Keratinocyte (primary cell): Measurements from ENCODE around the gene TUBB2A. TPM values are rescaled to one million over a fixed set of nuclear protein-coding genes. Genes with fewer than 3 reads are reported as not detected.
A peak's percentile ranks its signal among the peaks of the same experiment; 100 is the strongest.

Experiments used
- DNase-seq: peaks from one replicate; pipeline ENCODE4 v3.0.0-alpha.2; 2011; ENCODE audit warnings: low read depth, missing footprints, low spot score
- FAIRE-seq: peaks from 2 replicates; lab custom pipeline; 2011; peaks lifted over from hg19 to GRCh38; lab: Jason Lieb, UNC
- H2AFZ ChIP-seq: 2 replicates; pipeline ENCODE4 v1.6.0; 2012; ENCODE audit warnings: low read length, control low read depth, inconsistent platforms; ENCODE audit not compliant: control insufficient read depth
- H3K27ac ChIP-seq: 2 replicates; pipeline ENCODE4 v1.5.1; 2011; ENCODE audit warnings: low read length; ENCODE audit not compliant: control insufficient read depth, insufficient read depth
- H3K27me3 ChIP-seq: 3 replicates; pipeline ENCODE4 v1.6.0; 2011; ENCODE audit warnings: low read length; ENCODE audit not compliant: control insufficient read depth, insufficient read depth; ENCODE audit errors: extremely low read depth
- H3K36me3 ChIP-seq, 2 experiments: 2 replicates in 1 of 2; 3 replicates in 1 of 2; pipeline ENCODE4 v1.5.1; 2011; ENCODE audit warnings: low read length in 2 of 2, mild to moderate bottlenecking in 1 of 2; ENCODE audit not compliant: control insufficient read depth in 2 of 2, insufficient read depth in 2 of 2; ENCODE audit errors: extremely low read depth in 1 of 2
- H3K4me1 ChIP-seq: 3 replicates; pipeline ENCODE4 v1.5.1; 2011; ENCODE audit warnings: low read length; ENCODE audit not compliant: control insufficient read depth, insufficient read depth; ENCODE audit errors: extremely low read depth
- H3K4me2 ChIP-seq: 3 replicates; pipeline ENCODE4 v1.6.0; 2011; ENCODE audit warnings: low read depth, low read length; ENCODE audit not compliant: control insufficient read depth, insufficient read depth; ENCODE audit errors: extremely low read depth
- H3K4me3 ChIP-seq, 3 experiments: fragments of 200-600 bp in 1 of 3; sonication (generic) in 1 of 3; 2 replicates in 2 of 3; 3 replicates in 1 of 3; pipeline ENCODE4 v1.5.1; 2011 to 2016; ENCODE audit warnings: low read length in 3 of 3, mild to moderate bottlenecking in 3 of 3, control low read depth in 2 of 3, inconsistent platforms in 1 of 3, low read depth in 1 of 3, mixed read lengths in 1 of 3, mixed run types in 1 of 3, moderate library complexity in 1 of 3; ENCODE audit not compliant: control insufficient read depth in 2 of 3, insufficient read depth in 2 of 3; ENCODE audit errors: extremely low read depth in 1 of 3
- H3K79me2 ChIP-seq: 2 replicates; pipeline ENCODE4 v1.6.0; 2012; ENCODE audit warnings: low read length; ENCODE audit not compliant: control insufficient read depth, insufficient read depth
- H3K9ac ChIP-seq: 3 replicates; pipeline ENCODE4 v1.6.0; 2011; ENCODE audit warnings: low read length; ENCODE audit not compliant: control insufficient read depth, insufficient read depth; ENCODE audit errors: extremely low read depth
- H3K9me1 ChIP-seq: 3 replicates; pipeline ENCODE4 v1.6.0; 2011; ENCODE audit warnings: low read length; ENCODE audit not compliant: control insufficient read depth, insufficient read depth; ENCODE audit errors: extremely low read depth
- H3K9me3 ChIP-seq: 2 replicates; pipeline ENCODE4 v1.5.1; 2012; ENCODE audit warnings: low read depth, low read length; ENCODE audit not compliant: control insufficient read depth
- H4K20me1 ChIP-seq: 3 replicates; pipeline ENCODE4 v1.6.0; 2011; ENCODE audit warnings: low read length; ENCODE audit not compliant: control insufficient read depth, insufficient read depth; ENCODE audit errors: extremely low read depth
- CTCF ChIP-seq, 3 experiments: IDR thresholded peaks in 1 of 3; conservative IDR thresholded peaks in 1 of 3; optimal IDR thresholded peaks in 1 of 3; 2 replicates in 2 of 3; 3 replicates in 1 of 3; pipeline versions ENCODE3 to v1.5.1; 2011; ENCODE audit warnings: low read length in 3 of 3, mild to moderate bottlenecking in 3 of 3, moderate library complexity in 2 of 3, control low read depth in 1 of 3, inconsistent platforms in 1 of 3; ENCODE audit not compliant: insufficient read depth in 2 of 3; ENCODE audit errors: extremely low read depth in 1 of 3
- EZH2 ChIP-seq: IDR thresholded peaks from one replicate; pipeline ENCODE4 v1.6.1; 2012; ENCODE audit warnings: inconsistent platforms, mild to moderate bottlenecking, low read length, moderate library complexity
- dilution Hi-C: fragments of 300-500 bp; cut with MboI; formaldehyde crosslinking; loops from one replicate; pipeline ENCODE4 v1.7.0; 2020; ENCODE audit warnings: low sequenced_read_pairs; ENCODE audit not compliant: extremely low pct_ligation_motif_present
- polyA plus RNA-seq, 5 experiments: library from polyadenylated mRNA; depleted of rRNA in 3 of 5; stranded (reverse) in 3 of 5; stranded (forward) in 1 of 5; unstranded in 1 of 5; fragments of >200 nt; gene quantifications; 1 replicate in 1 of 5; 2 replicates in 3 of 5; 3 replicates in 1 of 5; pipeline versions ENCODE4 v1.2.1 to v1.2.3, GENCODE V29; 2011 to 2012; ENCODE audit warnings: missing spikeins in 2 of 5, low read depth in 1 of 5, low replicate concordance in 1 of 5

The TUBB2A gene
- polyA plus RNA-seq, 1 donor (not counting 4 experiments of a cell fraction or from before 2014, with no cell fraction given) = 58.8 TPM

DNA sequence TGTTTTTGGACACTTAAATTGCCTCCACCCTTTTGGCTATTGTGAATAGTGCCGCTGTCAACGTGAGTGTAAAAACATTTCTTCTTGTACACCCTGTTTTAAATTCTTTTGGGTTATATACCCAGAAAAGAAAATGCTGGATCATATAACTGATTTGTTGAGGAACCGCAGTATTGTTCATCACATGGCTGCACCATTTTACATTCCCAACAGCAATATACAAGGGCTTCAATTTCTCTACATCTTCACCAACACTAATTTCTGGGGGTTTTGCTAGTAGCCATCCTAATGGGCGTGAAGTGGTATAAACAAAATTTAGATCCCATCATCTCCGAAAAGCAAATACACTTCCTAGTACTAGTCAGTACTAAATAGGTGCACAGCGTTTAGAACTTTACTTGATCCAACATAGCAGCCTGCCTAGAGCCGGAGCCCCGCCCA, 39.4 kb downstream of the TUBB2A start:
- TF ChIP-seq CTCF (optimal IDR thresholded peaks at IDR 0.05 in 1 of 3, IDR thresholded peaks at IDR 0.05 in 1 of 3, conservative IDR thresholded peaks at IDR 0.05 in 1 of 3; ENCODE audit: extremely low read depth in 1 of 3, insufficient read depth in 2 of 3, low read length in 3 of 3) (no peak), EZH2 (no peak)
- Histone ChIP-seq H2AFZ (peak overlapping the region; percentile 96), H3K9me1 (no peaks in the 10 kb centered on the region), H3K4me1 (peaks cover 14% of the 10 kb centered on the region), H3K4me2 (peak overlapping the region; percentile 95), H4K20me1 (no peaks in the 10 kb centered on the region), H3K27me3 (no peaks in the 10 kb centered on the region), H3K36me3 (peaks cover 9 to 11% of the 10 kb centered on the region in 2 experiments), H3K9me3 (no peaks in the 10 kb centered on the region), H3K9ac (peak overlapping the region; percentile 97), H3K27ac (peak overlapping the region; percentile 97), H3K79me2 (peaks cover 3% of the 10 kb centered on the region), H3K4me3 (peak overlapping the region; percentile 59 to 92 (median 85))
- dilution Hi-C loops = no loop called here
- DNase-seq (no peak), FAIRE-seq (no peak)

DNA sequence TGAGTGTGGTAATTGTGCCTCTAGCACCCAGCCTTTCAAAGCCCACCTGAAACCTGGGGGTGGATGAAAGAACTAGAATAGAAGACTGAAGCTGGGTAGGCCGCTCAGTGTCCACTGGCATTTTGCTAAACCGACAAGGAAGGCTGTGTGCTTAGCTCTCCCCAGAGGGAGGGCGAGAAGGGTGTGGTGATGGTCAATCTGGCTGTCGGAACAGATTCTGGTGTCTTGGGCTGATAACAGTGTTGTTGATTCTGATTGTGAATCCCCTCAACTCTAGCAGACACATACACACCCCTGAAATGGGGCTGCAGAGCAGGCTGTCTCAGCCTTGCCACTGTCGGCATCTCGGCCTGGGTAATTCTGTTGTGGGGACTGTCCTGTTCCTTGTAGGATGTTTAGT, 43.0 kb downstream of the TUBB2A start:
- Histone ChIP-seq H3K27me3 (no peaks in the 10 kb centered on the region), H3K9me1 (no peaks in the 10 kb centered on the region), H3K9me3 (no peaks in the 10 kb centered on the region), H2AFZ (no peak overlapping the region), H3K36me3 (peaks cover 15 to 16% of the 10 kb centered on the region in 2 experiments), H3K4me3 (no peak overlapping the region), H4K20me1 (no peaks in the 10 kb centered on the region), H3K27ac (no peak overlapping the region), H3K4me1 (peaks cover 18% of the 10 kb centered on the region), H3K79me2 (peaks cover 3% of the 10 kb centered on the region), H3K9ac (no peak overlapping the region), H3K4me2 (no peak overlapping the region)
- TF ChIP-seq CTCF (optimal IDR thresholded peaks at IDR 0.05 in 1 of 3, IDR thresholded peaks at IDR 0.05 in 1 of 3, conservative IDR thresholded peaks at IDR 0.05 in 1 of 3; ENCODE audit: extremely low read depth in 1 of 3, insufficient read depth in 2 of 3, low read length in 3 of 3) = no peak
- no peak for TF ChIP-seq EZH2
- dilution Hi-C loops = no loop called here
- DNase-seq = no peak
- FAIRE-seq = no peak
